T-helper 2 cell treated with Interferon-gamma antibody and Interleukin-4, amounts not matched to agents 5 μg/mL and 100 μg/mL, for 36 hours (primary cell): ENCODE results near the gene MDN1.
A peak's percentile ranks its signal among the peaks of the same experiment; 100 is the strongest.

ENCODE experiments used
- DNase-seq: peaks from one replicate; pipeline ENCODE4 v3.0.0; 2021; ENCODE audit warnings: low spot score
- H3K27ac Mint-ChIP-seq: one replicate; pipeline ENCODE4 v1.8.0; 2021; ENCODE audit warnings: mild to moderate bottlenecking, mixed read lengths
- H3K27me3 Mint-ChIP-seq: one replicate; pipeline ENCODE4 v1.8.0; 2021; ENCODE audit warnings: low read depth, mixed read lengths
- H3K36me3 Mint-ChIP-seq: one replicate; pipeline ENCODE4 v1.8.0; 2021; ENCODE audit warnings: low read depth, mixed read lengths
- H3K4me1 Mint-ChIP-seq: one replicate; pipeline ENCODE4 v1.8.0; 2021; ENCODE audit warnings: low read depth, mixed read lengths
- H3K4me3 Mint-ChIP-seq: one replicate; pipeline ENCODE4 v1.8.0; 2022; ENCODE audit warnings: mild to moderate bottlenecking, moderate library complexity, mixed read lengths
- H3K9me3 Mint-ChIP-seq: one replicate; pipeline ENCODE4 v1.8.0; 2021; ENCODE audit warnings: mixed read lengths

Gene MDN1

DNA sequence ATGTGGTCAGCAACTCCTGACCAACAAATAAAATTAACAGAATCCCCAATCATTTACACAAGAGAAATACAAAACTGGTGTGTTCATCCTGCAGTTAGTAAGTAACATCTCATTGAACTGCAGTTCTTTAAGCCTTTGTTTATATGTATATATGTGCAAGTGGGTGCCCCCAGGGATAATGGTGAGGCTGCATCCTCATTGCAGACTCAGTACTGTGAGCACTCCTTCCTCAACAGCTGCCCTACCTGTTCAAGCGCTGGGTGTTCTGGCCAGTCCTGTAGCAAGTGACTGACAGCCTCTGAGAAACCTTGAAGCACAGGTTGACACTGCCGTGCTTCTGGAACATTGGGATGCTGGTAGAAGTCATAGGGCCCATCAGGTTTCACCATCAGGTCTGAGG is 131.3 kb downstream of the MDN1 start:
- Mint-ChIP-seq H3K27ac (no peak overlapping the region), H3K9me3 (no peaks in the 10 kb centered on the region), H3K27me3 (no peaks in the 10 kb centered on the region), H3K4me1 (peaks cover 10% of the 10 kb centered on the region), H3K36me3 (peaks cover 54% of the 10 kb centered on the region), H3K4me3 (no peak overlapping the region)
- no peak for DNase-seq

GRCh38 chr6:89685311-89685710 is 134.3 kb downstream of the MDN1 start:
- Mint-ChIP-seq H3K4me1 (no peaks in the 10 kb centered on the region), H3K9me3 (no peaks in the 10 kb centered on the region), H3K36me3 (peaks cover 54% of the 10 kb centered on the region), H3K27me3 (no peaks in the 10 kb centered on the region), H3K4me3 (no peak overlapping the region), H3K27ac (no peak overlapping the region)
- no peak for DNase-seq

- no peaks in the 10 kb centered on the region for H3K27me3 Mint-ChIP-seq
- peaks cover 59% of the 10 kb centered on the region for H3K36me3 Mint-ChIP-seq
- no peak overlapping the region for H3K4me3 Mint-ChIP-seq
These were observed 136.6 kb downstream of the MDN1 start for GRCh38 chr6:89682991-89683390.

DNA sequence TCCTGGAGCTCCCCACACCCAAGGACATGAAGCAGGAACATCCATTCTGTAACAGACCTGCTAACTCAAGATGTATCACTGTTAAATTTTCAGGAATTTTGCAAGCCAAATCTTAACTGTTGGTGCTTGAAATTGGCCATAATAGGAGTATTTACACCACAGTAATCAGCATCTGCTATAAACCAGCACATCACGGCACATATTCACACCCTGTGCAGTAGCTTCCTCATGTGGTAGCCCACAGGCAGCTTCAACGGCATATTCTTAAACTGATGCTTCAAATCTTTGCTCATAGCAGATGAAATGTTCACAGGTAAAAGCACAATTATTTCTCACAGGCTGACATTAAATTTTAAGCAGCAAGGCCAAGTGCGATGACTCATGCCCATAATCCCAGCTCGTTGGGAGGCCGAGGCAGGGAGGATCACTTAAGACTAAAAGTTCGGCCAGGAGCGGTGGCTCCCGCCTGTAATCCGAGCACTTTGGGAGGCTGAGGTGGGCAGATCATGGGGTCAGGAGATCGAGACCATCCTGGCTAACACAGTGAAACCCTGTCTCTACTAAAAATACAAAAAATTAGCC is 137.5 kb downstream of the MDN1 start:
- H3K9me3 Mint-ChIP-seq: no peaks in the 10 kb centered on the region
- H3K27me3 Mint-ChIP-seq: no peaks in the 10 kb centered on the region
- H3K36me3 Mint-ChIP-seq: peaks cover 58% of the 10 kb centered on the region
- H3K4me3 Mint-ChIP-seq: no peak overlapping the region
- H3K27ac Mint-ChIP-seq: no peak overlapping the region
- H3K4me1 Mint-ChIP-seq: no peaks in the 10 kb centered on the region
- DNase-seq: no peak

More at GRCh38 chr6:89682991-89683390, 136.6 kb downstream of the MDN1 start:
- no peak overlapping the region for H3K27ac Mint-ChIP-seq
- no peak for DNase-seq
- no peaks in the 10 kb centered on the region for H3K9me3 Mint-ChIP-seq
- H3K4me1 Mint-ChIP-seq: no peaks in the 10 kb centered on the region

DNA sequence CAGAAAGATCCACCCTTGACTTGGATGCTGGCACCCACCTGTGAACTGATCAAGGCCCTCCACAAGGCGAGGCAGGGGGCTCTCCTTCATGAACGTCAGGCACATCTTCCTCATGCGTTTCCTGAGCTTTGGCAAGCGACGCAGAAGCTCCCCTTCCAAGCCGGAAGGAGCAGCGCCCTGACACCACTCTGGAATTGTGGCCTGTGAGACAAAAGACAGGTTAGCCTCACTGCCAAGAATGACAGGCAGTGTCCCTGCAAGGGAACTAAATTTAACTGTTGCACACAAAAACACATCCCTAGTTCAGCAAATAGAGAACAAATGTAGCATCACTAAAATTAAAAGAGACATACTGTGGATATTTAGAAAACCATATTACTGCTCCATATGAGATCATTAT is 139.0 kb downstream of the MDN1 start:
- no peak overlapping the region for H3K4me3 Mint-ChIP-seq
- H3K27ac Mint-ChIP-seq: no peak overlapping the region
- no peak for DNase-seq
- H3K27me3 Mint-ChIP-seq: no peaks in the 10 kb centered on the region
- peaks cover 56% of the 10 kb centered on the region for H3K36me3 Mint-ChIP-seq
- no peaks in the 10 kb centered on the region for H3K4me1 Mint-ChIP-seq
- no peaks in the 10 kb centered on the region for H3K9me3 Mint-ChIP-seq

DNA sequence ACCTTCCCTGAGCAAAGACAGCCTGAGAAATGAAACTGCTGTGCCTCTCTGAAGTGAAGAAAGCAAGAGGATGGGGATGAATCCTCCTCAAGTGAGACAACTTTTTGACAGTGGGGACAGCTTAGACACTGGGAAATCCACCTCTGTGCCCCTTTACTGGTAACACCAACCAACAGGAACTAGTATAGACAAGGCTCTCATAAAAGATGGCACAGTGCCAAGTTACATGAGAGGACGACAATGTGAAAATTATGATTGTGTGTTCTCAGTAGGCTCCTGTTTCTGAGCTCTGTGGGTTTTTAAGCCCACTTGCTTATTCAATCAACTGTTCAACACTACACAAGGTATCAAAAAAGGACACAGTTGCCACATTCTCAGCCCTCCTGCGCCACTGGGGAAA is 139.4 kb downstream of the MDN1 start:
- H3K36me3 Mint-ChIP-seq: peaks cover 56% of the 10 kb centered on the region

GRCh38 chr6:89679215-89680120 is 140.1 kb downstream of the MDN1 start:
- H3K36me3 Mint-ChIP-seq: peaks cover 56% of the 10 kb centered on the region
- no peak overlapping the region for H3K4me3 Mint-ChIP-seq
- H3K27me3 Mint-ChIP-seq: no peaks in the 10 kb centered on the region
- no peak for DNase-seq
- no peaks in the 10 kb centered on the region for H3K4me1 Mint-ChIP-seq
- H3K27ac Mint-ChIP-seq: peak overlapping the region; percentile 36
- H3K9me3 Mint-ChIP-seq: no peaks in the 10 kb centered on the region

More for the DNA sequence above, 139.4 kb downstream of the MDN1 start:
- no peaks in the 10 kb centered on the region for H3K4me1 Mint-ChIP-seq
- no peak for DNase-seq
- H3K27me3 Mint-ChIP-seq: no peaks in the 10 kb centered on the region
- H3K4me3 Mint-ChIP-seq: no peak overlapping the region
- H3K27ac Mint-ChIP-seq: no peak overlapping the region
- no peaks in the 10 kb centered on the region for H3K9me3 Mint-ChIP-seq

DNA sequence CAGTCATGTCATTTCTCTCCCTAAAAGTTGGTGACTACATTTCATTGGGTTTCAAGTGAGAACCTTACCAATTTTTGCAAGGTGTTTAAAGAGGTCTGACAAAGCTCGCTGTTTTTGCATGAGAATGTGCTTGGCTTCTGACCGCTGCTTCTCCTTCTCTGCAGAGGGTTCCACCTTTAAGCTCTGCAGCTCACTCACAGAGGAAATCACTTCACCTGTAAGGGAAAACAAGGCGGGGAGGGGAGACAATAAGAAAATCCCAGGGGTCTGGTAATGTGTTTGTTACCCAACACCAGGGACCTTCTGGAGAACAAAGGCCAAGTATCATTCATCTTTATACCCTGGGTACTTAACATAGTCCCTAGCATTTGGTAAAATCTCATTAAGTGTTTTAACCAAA is 141.1 kb downstream of the MDN1 start:
- Mint-ChIP-seq H3K27me3 (no peaks in the 10 kb centered on the region), H3K9me3 (no peaks in the 10 kb centered on the region), H3K4me3 (no peak overlapping the region), H3K36me3 (peaks cover 57% of the 10 kb centered on the region), H3K4me1 (no peaks in the 10 kb centered on the region), H3K27ac (no peak overlapping the region)
- no peak for DNase-seq

- no peaks in the 10 kb centered on the region for H3K4me1 Mint-ChIP-seq
- DNase-seq: no peak
- no peak overlapping the region for H3K4me3 Mint-ChIP-seq
These were observed 143.4 kb downstream of the MDN1 start for GRCh38 chr6:89675949-89676748.

GRCh38 chr6:89670935-89671565 is 148.5 kb downstream of the MDN1 start:
- H3K27me3 Mint-ChIP-seq: no peaks in the 10 kb centered on the region
- H3K9me3 Mint-ChIP-seq: no peaks in the 10 kb centered on the region
- DNase-seq: no peak
- H3K36me3 Mint-ChIP-seq: peaks cover 44% of the 10 kb centered on the region
- H3K27ac Mint-ChIP-seq: no peak overlapping the region
- H3K4me1 Mint-ChIP-seq: no peaks in the 10 kb centered on the region
- no peak overlapping the region for H3K4me3 Mint-ChIP-seq

More at GRCh38 chr6:89675949-89676748, 143.4 kb downstream of the MDN1 start:
- peaks cover 58% of the 10 kb centered on the region for H3K36me3 Mint-ChIP-seq
- H3K9me3 Mint-ChIP-seq: no peaks in the 10 kb centered on the region
- no peaks in the 10 kb centered on the region for H3K27me3 Mint-ChIP-seq
- no peak overlapping the region for H3K27ac Mint-ChIP-seq

- DNase-seq: no peak
- Mint-ChIP-seq H3K9me3 (no peaks in the 10 kb centered on the region), H3K4me3 (no peak overlapping the region), H3K4me1 (no peaks in the 10 kb centered on the region), H3K27ac (no peak overlapping the region), H3K36me3 (peaks cover 35% of the 10 kb centered on the region), H3K27me3 (no peaks in the 10 kb centered on the region)
These were observed 150.6 kb downstream of the MDN1 start for GRCh38 chr6:89669002-89669401.

GRCh38 chr6:89667872-89668556 is 151.6 kb downstream of the MDN1 start:
- H3K27me3 Mint-ChIP-seq: no peaks in the 10 kb centered on the region
- DNase-seq: no peak
- H3K4me3 Mint-ChIP-seq: no peak overlapping the region
- no peak overlapping the region for H3K27ac Mint-ChIP-seq
- no peaks in the 10 kb centered on the region for H3K9me3 Mint-ChIP-seq
- no peaks in the 10 kb centered on the region for H3K4me1 Mint-ChIP-seq
- peaks cover 38% of the 10 kb centered on the region for H3K36me3 Mint-ChIP-seq

GRCh38 chr6:89662659-89663223 is 156.9 kb downstream of the MDN1 start:
- H3K27ac Mint-ChIP-seq: no peak overlapping the region
- H3K36me3 Mint-ChIP-seq: peaks cover 52% of the 10 kb centered on the region
- H3K27me3 Mint-ChIP-seq: no peaks in the 10 kb centered on the region

More at GRCh38 chr6:89662659-89663223, 156.9 kb downstream of the MDN1 start:
- H3K4me3 Mint-ChIP-seq: no peak overlapping the region
- H3K4me1 Mint-ChIP-seq: no peaks in the 10 kb centered on the region
- no peak for DNase-seq
- H3K9me3 Mint-ChIP-seq: no peaks in the 10 kb centered on the region
